WI38 (cell line): ENCODE results near the gene TFDP1.

Source experiments
- H3K4me3 ChIP-seq: 2 replicates; pipeline ENCODE4 v1.5.1; 2011; ENCODE audit warnings: low read depth, mild to moderate bottlenecking, control low read depth, low read length
- TF ChIP-seq, protein P1 (sequence below): IDR thresholded peaks from 2 replicates; pipeline ENCODE4 v1.5.1; 2012; ENCODE audit warnings: low read depth, mild to moderate bottlenecking, control low read depth, low read length

TFDP1 gene

DNA sequence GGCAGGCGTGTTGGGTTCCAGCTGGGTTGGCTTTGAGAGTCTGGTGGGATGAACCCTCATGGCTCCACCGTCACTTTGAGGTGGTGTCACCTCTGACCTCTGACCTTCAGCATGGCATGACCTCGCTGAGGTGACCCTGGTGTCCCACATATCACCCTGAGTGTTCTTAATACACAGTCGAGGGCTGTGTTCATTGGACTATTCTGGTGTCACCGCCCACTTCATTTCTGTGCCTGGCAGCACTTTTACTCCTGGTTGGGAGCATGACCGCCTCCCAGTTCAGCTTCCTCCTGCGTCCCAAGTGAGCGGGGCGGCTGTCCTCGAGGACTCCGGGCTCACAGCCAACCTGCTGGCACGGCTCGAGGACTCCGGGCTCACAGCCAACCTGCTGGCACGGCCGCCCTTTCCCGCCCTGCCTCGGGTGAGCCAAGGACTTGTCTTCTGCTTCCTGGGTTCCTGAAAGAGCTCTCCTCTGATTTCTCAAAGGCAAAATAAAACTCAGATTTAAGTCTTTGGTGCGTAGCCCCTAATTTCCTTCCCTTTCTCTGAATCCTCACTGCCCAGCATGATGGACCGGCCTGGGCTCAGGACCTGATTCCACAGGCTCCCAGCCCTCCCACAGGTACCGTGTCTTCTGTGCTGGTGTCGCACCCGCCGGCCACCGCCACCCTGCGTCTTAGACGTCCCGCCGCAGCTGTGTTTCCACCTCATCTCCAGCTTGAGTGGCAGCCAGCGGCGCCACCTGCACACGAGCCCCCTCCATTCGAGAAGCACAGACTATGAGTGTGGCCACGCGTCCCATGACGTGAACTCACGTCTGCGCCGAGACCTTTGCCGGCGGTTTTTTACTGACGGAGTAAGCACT, 63.0 kb downstream of the TFDP1 start:
- H3K4me3 ChIP-seq: no peak overlapping the region
- TF ChIP-seq, protein P1, sequence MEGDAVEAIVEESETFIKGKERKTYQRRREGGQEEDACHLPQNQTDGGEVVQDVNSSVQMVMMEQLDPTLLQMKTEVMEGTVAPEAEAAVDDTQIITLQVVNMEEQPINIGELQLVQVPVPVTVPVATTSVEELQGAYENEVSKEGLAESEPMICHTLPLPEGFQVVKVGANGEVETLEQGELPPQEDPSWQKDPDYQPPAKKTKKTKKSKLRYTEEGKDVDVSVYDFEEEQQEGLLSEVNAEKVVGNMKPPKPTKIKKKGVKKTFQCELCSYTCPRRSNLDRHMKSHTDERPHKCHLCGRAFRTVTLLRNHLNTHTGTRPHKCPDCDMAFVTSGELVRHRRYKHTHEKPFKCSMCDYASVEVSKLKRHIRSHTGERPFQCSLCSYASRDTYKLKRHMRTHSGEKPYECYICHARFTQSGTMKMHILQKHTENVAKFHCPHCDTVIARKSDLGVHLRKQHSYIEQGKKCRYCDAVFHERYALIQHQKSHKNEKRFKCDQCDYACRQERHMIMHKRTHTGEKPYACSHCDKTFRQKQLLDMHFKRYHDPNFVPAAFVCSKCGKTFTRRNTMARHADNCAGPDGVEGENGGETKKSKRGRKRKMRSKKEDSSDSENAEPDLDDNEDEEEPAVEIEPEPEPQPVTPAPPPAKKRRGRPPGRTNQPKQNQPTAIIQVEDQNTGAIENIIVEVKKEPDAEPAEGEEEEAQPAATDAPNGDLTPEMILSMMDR: no peak

DNA sequence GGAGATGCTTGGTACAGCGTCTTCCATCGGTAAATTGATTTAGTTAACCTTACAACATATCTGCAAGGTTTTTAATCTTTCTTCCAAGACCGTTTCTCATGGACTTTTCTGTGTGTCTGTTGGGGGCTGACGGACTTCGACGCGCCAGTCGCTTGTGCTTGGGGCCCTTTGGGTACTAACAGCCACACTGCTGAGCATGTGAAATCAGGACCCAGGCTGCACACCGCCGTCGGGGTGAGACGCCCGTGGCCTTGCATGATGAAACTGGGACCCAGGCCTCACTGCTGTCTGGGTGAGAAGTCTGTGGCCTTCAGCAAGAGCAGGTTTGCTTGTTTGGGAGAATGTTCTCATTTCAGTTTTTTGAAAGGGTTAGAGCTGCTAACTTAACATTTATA, 63.7 kb downstream of the TFDP1 start:
- no peak overlapping the region for H3K4me3 ChIP-seq
- TF ChIP-seq, protein P1: no peak

DNA sequence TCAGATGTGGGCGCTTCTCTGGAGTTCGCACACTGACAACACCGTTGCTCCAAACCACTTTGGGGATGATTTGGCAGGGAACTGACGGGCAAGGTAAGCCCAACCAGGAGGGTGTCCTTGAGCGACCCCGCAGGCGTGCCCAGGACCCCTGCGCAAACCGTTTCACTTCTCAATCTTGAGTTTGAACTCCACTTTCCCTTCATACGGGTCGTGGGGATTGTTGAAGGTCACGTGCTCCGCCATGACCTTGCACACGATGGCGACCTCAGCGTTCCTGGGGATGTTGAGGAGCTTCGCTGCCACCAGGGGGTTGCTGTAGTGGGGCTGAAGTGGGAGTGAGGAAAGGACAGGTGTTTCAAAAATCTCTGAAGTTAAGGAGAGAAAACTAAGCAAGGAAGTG, 64.7 kb downstream of the TFDP1 start:
- H3K4me3 ChIP-seq: no peak overlapping the region
- TF ChIP-seq, protein P1: no peak

DNA sequence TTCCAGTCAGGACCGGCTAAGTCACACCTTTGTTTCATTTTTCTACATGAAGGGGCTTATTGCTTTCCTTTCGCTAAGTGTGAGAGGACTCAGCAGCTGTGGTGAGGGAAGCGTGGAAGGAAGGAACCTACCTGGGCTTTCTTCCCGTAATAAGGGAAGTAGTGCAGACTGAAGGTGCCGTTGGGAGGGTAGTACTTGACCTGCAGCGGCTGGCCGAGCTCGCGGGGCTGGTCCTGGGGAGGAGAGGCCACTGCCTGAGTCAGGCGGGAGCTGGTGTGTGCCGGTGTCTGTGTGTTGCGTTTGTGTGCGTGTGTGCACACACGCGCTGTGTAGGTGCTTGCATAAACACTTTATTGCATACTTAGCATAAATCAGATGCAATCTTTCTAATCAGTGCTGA, 65.7 kb downstream of the TFDP1 start:
- TF ChIP-seq, protein P1: no peak
- H3K4me3 ChIP-seq: no peak overlapping the region

DNA sequence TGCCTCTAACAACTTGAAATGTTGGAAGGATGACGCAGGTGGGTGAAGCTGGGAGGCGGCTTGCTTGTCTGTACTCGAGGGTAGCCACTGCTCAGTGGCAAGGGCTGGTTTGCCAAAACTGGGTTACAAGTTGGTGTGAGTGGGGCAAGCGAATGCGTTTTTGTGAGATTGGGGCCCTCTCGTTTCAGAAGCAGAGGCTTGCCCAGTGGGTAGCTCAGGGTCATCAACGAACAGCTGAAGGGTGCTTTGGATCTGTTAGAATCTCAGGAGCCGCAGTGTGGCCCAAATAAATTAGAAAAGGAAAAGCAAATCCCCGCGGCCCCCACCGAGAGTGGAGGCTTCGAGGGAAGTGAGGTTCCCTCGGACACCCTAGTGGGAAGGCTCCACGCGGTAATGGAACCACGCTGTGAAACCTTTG, 66.2 kb downstream of the TFDP1 start:
- no peak overlapping the region for H3K4me3 ChIP-seq
- TF ChIP-seq, protein P1: no peak

DNA sequence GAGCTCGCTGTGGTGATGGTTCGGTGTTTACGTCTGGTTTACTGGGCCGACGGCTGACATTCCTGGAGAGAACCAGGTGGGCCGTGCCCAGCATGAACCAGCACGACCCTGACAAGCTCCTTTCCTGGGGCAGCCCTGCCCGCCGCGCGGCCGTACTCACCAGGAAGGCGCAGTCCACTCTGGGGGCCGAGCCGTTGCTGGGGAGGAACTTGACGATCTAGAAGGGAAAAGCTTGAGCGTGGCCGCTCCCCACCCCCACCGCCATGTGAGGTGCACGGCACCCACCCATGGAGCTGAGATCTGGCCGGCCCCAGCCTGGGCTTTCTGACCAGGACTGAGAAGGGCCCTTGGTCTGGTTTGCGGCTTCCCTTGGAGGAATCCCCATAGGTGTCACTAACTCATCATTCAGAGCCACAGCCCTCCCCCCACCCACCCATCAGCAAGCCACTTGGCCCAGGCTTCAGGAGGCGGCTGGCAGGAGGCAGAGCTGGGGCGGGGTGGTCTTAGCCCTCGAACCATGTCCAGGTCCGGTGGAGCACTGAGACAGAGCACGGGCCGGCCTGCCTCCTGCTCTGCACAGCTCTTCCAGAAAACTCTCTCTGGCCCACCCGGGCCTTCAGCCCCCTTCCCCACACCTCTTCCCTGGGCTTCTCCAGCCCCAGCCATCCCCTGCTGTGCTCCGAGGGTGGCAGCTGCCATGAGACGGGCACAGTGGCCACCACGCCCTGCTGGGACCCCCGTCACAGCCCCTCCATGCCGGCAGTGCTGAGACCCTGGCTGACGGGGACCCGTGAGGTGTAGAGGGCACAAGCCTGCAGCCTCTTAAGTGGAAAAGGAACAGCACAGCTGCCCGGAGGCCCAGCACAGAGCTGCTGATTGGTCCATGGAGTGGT, 67.2 kb downstream of the TFDP1 start:
- TF ChIP-seq, protein P1: no peak
- H3K4me3 ChIP-seq: no peak overlapping the region
